SW480 (cell line): ENCODE measurements around the gene PLIN5.

Source experiments
- DNase-seq: peaks from one replicate; pipeline ENCODE4 v3.0.0-alpha.2; 2016; ENCODE audit warnings: low spot score

PLIN5 gene

GRCh38 chr19:4504891-4505569 is 30.0 kb downstream of the PLIN5 start:
- no peak for DNase-seq

DNA sequence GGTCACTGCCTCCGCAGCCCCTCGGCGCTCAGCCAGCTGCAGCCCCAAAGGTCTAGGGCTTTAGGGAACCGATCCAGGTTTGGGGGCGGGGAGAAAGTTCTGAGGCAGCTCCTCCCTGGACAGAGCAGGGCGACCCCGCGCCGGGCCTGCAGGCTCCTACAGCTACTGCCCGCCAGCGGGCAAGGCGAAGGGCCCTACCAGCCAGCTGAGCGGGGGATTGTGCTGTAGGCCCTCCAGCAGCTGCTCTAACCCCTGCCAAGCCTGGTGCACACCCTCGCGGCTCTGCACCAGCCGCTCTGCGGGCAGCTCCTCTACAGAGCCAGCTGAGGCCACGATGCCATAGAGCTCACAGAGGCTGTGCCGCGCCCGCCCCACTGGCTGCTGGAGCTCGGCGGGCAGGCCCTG is 30.7 kb downstream of the PLIN5 start:
- DNase-seq: no peak

DNA sequence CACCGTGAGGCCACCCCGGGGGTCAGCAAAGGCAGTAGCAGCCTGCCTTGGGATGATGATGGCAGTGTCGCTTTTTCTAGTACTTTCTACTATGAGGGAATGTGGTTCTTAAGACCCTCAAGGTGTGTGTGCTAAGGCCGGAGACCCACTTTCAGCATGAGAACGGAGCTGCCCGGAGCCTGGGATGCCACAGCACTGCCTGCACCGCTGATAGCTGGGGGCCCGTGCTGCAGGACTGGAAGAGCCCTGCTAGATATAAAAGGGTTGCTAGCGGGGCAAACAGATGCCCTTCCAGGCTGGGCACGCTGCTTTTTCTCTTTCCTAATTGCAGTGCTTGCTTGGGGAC is 31.2 kb downstream of the PLIN5 start:
- DNase-seq: no peak

DNA sequence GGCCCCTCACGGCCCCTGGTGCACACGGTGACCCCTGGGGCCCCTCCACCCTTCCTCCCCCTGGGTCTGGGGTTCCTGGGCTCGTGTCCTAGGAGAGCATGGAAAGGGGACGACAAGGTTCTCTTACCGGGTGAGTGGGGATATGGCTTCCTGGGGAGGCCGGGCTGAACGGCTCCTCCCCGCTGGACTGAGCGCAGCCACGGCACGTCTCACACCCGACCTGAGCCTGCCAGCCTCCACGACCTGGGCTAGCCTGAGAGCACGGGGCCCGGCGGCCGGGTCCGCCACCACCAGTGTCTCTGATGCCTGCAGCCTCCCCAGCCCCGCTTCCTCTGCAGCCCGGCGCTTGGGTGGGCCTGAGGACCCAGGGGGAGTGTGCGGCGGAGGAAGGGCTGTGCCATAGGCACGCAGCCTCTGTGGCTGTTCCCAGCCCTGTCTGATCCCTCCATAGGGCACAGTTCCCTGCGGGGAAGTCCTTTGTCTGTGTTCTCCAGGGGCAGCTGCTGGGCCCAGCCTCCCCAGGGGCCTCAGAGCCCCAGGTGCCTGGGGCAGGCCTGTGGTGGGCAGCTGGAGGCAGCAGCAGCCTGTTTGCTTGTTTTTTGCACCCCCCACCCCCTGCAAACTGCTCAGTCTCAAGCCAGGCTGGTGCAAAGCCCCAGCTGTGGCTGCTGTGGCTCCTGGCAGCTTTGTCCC is 31.7 kb downstream of the PLIN5 start:
- no peak for DNase-seq

DNA sequence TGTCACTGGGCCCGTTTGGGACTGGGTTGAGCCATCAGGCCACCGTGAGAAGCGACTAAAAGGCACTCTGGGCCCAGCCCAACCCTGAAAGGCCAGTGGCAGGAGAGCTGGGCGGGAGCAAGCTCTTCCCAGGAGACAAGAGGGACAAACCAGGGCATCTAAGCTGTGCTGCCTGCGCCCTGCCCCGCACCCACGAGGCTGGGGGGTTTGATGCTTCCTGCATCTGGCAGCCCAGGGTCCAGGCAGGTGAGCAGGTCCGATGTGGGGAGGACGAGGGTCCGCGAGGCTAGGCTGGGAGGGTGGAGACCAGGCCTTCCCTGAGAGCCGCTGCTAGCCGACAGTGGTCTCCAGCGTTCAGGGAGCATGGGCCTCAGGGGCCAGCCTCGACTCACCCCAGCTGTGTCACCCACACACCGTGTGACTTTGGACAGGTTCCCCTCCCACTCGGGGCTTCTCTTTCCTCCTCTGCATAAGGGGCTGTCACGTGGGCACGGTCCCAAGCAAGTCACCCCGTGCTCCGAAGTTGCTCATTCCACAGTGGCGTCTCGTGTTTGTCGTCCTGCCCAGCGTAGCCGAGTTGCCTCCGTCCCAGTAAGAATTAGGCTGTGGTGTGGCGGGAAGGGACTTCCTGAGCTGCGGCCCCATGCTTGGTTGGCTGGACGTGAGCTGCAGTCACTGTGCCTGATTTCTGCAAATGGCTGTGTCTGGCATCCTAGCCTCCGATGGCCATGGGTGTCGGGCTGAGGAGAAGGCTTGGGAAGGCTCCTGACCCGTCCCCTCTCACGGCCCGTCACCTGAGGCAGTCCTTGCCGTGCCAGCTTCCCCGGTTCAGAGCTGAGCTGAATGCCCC is 32.5 kb downstream of the PLIN5 start:
- DNase-seq: no peak

GRCh38 chr19:4501691-4502090 is 33.3 kb downstream of the PLIN5 start:
- no peak for DNase-seq

- no peak for DNase-seq
Measured at GRCh38 chr19:4500841-4501591, 34.0 kb downstream of the PLIN5 start.

DNA sequence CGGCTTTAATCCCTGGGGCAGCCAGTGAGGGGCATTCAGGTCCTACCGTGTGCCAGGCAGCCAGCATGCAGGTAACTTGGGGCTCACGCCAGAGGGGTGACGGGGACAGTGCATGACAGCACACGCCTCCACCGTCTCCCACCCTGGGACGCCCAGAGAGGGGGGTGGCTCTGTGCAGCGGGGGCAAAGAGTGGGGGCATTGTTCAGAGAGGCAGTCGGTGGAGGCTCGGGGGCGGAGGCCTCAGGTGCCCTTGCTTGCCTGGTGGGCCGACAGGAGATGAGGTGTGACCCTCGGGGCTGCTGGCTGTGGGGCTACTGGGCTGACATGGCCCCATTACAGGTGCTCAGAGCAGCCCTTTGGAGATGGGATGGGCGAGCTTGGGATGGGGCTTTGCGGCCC is 35.2 kb downstream of the PLIN5 start:
- no peak for DNase-seq

DNA sequence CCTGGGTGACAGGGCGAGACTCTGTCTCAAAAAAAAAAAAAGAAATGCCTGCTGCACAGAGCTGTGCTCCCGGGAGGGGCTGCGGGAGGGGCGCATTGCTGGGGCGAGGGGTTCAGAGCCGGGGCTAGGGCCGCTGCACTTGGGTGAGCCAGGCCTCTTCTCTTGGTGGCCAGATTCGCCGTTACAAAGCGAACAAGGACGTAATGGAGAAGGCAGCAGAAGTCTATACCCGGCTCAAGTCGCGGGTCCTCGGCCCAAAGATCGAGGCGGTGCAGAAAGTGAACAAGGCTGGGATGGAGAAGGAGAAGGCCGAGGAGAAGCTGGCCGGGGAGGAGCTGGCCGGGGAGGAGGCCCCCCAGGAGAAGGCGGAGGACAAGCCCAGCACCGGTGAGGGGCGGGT is 35.7 kb downstream of the PLIN5 start:
- DNase-seq: no peak

- no peak for DNase-seq
Measured at GRCh38 chr19:4498694-4499093, 36.3 kb downstream of the PLIN5 start.

DNA sequence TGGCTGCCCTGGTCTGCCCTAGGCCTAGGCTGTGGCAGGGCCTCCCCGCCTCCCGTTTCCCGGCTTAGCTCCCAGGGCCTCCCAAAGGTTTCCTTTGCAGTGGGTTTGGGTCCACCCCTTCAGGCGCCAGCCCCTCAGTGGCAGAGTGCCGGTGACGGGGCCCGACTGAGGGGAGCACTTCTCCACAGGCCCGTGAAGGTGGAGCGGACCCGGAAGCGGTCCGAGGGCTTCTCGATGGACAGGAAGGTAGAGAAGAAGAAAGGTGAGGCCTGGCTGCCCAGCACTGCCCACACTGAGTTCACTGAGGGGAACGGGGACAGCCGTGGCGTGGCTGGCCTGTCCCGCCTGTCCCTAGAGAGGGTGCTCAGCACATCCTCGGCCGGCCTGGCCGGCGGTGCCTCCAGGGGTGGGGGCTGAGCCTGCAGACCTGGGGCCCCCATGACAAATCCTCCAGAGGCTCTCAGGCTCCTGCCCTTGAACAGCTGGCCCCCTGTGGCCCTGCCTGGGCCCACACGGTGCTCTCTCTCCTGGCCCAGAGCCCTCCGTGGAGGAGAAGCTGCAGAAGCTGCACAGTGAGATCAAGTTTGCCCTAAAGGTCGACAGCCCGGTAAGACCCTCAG is 37.1 kb downstream of the PLIN5 start:
- DNase-seq: no peak

DNA sequence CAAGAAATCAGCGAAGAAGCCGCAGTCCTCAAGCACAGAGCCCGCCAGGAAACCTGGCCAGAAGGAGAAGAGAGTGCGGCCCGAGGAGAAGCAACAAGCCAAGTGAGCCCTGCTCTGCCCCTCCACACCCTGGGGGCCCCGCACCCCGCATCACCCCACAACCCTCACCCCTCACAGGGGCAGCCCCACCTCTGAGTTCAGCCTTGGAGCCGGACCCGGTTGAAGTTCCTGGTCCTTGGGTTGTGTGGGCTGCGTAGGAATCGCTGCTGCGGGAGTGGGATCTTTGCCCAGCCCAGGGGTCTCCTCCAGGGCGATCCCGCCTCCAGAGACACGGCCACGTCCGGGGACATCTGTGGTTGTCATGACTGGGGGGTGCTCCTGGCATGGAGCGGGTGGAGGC is 38.7 kb downstream of the PLIN5 start:
- DNase-seq: no peak

- DNase-seq: peak; percentile 37
Measured at GRCh38 chr19:4495471-4495870, 39.6 kb downstream of the PLIN5 start.

GRCh38 chr19:4494691-4495064 is 40.3 kb downstream of the PLIN5 start:
- DNase-seq: no peak

GRCh38 chr19:4493929-4494690 is 40.9 kb downstream of the PLIN5 start:
- no peak for DNase-seq

- DNase-seq: no peak
Measured at GRCh38 chr19:4493104-4493928, 41.7 kb downstream of the PLIN5 start.

DNA sequence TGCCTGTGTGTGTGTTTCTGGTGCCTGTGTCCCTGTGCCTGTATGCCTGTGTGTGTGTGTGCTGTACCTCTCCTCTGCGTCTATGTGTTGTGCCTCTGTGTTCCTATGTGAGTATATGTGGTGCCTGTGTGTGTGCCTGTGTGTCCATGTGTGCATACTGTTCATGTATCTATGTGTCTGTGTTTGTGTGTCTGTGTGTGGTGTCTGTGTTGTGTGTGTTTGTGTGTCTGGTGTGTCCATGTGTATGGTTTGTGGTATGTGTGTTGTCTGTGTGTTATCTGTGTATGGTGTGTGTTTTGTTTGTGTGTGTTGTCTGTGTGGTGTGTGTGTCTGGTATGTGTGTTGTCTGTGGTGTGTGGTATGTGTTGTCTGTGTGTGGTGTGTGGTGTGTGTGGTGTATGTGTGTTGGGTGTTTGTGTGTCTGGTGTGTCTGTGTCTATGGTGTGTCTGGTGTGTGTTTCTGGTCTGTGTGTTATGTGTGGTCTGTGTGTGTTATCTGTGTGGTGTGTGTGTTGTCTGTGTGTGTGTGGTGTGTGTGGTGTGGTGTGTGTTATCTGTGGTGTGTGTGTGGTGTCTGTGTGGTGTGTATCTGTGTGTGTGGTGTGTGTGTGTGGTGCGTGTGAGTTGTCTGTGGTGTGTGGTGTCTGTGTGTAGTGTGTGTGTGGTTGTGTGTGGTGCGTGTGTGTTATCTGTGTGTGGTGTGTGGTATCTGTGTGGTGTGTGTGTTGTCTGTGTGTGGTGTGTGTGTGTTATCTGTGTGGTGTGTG is 42.5 kb downstream of the PLIN5 start:
- DNase-seq: no peak

GRCh38 chr19:4491446-4491845 is 43.6 kb downstream of the PLIN5 start:
- DNase-seq: no peak

GRCh38 chr19:4488496-4488895 is 46.5 kb downstream of the PLIN5 start:
- DNase-seq: no peak

- no peak for DNase-seq
Measured at GRCh38 chr19:4487572-4487971, 47.5 kb downstream of the PLIN5 start.
